GM18519 (cell line): ENCODE data around the gene F10.

Source experiments
- ATAC-seq: cut with Tn5 transposase; IDR thresholded peaks from one replicate; pipeline ENCODE4 v1.9.1; 2021; ENCODE audit warnings: mild to moderate bottlenecking, moderate library complexity; ENCODE audit not compliant: unreplicated experiment, low FRiP score

F10 gene

GRCh38 chr13:113129480-113129879, 6.9 kb downstream of the F10 start:
- ATAC-seq, result no peak

DNA sequence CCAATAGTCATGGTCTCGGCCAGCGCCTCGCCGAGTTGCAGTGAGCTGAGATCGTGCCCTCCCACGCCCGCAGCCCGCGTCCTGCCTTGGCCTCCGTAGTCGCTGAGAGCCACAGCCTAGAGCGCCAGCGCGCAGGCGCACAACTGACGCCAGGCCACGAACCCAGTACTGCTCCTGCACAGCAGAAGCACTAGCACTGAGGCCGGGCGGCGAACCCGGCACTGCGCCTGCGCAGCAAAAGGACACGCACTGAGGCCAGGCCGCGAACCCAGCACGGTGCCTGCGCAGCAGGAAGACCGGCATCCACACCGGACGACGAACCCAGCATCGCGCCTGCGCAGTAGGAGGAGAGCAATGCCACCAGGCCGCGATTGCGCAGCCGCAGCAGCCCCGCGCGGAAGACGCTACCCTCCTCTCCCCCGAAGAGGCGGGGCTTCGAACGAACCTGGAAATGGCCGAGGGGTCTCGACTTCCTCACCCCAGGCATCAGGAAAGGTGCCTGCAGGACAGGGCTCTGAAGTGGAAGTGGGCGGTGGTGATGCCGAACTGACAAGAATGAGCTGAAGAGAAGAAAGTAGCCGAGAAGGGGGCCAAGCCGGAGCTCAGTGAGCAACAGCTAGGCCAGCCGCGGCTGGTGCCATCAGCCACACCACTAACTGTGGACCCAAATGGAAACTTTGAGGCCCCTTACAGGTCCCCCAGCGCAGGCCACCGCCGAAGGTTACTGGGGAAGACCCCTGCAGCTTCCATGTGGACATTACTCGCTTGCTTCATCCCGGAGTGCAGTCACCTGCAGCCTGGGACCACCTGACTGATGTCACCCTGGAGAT, 7.5 kb downstream of the F10 start:
- no peak for ATAC-seq

- ATAC-seq, result no peak
Observed at GRCh38 chr13:113135281-113135760, 12.7 kb downstream of the F10 start.

DNA sequence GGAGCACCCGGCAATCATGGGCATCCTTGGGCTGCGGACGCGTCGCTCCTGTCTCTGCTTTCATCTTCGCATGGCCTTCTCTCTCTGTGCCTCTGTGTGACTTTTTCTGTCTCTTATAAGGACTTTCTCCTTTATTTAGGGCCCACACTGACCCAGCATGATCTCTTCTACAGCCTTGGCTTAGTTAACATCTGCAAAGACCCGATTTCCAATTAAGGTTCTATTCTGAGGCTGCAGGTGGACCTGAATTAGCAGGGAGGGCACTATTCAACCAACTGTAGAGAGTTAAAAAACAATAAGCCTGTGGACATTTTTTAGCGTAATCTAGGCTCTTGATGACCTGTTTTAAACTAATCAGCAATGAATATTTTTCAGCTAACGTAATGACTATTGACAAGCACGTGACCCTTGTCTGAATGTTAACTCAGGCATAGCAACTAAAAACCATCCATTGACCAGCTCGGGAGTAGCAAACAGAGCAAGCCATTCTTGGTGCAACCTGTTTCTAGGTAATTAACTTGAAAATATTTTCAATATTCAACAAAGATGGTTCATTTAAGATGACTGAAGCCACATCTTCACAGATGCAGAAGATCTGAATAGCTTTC, 15.2 kb downstream of the F10 start:
- ATAC-seq, result no peak

DNA sequence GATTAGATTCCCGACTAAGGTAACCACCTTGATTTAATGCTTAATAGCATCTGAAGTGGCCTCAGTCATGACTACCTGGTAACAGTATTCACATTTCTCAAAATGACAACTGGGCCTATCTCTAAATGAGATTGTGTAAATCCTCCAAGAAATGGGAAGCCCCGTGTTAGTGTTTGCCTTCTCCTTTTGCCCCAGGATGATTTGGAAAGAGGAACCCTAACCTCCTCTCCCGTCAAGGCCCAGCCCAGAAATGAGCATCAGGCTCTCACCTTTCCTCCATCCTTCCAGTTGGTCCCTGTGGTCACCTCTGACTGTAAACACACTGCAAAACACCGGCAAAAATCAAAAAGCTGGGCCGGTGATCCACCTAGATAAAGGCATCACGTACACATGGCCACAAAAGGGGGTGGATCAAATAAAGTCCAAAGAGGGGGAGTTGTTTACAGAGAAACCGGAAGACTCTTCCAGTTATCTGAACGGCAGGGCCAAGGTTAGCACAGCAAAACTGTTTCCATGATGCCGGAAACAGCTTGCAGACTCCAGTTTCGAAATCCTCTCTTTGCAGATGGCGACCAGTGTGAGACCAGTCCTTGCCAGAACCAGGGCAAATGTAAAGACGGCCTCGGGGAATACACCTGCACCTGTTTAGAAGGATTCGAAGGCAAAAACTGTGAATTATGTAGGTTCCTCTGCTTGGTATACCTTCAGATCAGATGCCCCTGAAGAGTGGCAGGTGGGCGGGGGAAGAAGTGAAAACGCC, 16.4 kb downstream of the F10 start:
- no peak for ATAC-seq

DNA sequence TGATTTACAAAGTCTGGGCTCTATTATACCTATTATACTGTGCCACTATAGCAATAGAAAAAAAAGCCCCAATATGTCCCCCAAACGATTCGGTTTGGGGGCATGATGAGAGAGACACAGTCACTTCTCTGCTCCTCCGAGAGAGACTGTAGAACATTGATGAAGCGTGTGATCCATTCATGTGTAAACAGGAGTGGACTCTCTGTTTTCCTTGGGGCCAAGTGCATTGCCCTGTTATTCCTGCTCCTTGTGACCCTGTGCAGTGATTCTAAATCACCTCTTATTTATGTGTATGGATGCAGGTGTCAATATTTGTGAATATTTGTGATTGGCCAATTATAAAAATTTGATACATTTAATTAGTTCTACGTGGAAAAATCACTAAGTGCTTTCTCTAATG, 17.0 kb downstream of the F10 start:
- ATAC-seq, result no peak

GRCh38 chr13:113140677-113141600, 18.3 kb downstream of the F10 start:
- ATAC-seq, result no peak

DNA sequence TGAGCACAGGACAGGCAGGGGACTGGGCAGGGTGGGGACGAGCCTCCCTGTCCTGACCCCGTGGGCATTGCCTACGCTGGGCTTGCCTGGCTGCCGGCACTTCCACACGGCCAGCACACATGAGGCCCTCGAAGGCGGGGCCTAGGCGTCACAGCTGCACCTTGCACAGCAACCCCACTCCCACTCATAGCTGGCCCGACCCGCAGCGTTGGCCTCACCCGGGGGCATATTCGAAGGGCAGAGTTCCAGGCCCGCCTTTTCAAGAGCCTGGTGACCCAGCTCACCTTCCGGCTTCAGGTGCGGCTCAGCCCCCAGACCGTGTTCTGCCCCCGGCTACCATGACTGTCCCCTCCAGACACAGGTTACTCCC, 19.0 kb downstream of the F10 start:
- no peak for ATAC-seq

DNA sequence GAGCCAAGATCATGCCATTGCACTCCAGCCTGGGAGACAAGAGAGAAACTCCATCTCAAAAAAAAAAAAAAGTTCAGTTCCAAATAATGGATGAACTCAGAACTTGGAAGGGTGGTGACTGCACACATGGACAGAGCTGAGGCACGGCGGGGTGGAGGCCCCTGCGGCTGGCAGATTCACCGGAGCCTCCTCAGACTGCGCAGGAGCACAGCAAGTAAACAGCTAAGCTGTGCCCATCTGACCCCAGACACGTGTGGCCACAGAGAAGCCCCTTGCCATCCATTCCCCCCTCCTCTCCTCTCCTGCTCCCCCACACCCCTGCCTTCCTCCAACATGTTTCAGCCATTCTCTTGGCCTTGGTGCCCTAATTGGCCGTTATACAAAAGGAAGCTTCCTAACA, 20.3 kb downstream of the F10 start:
- no peak for ATAC-seq

DNA sequence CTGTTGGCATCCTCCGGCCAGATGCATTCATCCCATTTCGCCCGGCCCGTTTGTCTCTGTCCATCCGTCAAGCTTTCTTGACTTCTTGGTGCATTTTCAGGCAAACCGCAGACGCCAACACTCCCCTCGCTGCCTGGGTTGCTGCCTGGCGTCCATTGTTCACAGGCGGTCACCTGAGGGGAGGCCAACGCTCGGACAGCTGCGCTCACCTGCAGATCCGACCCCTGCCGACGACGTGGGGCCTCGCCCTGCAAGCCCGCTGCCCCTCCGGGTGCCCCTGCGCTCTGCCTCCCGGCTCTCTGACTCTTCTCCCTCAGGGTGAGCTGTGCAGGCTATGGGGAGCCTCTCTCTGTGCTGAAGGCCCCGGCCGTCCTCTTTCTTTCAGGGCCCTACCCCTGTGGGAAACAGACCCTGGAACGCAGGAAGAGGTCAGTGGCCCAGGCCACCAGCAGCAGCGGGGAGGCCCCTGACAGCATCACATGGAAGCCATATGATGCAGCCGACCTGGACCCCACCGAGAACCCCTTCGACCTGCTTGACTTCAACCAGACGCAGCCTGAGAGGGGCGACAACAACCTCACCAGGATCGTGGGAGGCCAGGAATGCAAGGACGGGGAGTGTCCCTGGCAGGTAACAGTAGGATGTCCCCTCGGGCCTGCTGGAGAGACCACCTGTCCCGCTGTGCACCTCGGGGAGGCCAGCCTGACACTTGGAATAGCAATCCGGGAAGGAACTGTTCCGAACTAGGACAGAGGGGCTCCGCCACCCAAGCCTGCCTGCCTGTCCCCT, 21.1 kb downstream of the F10 start:
- no peak for ATAC-seq

GRCh38 chr13:113144255-113144629, 21.6 kb downstream of the F10 start:
- no peak for ATAC-seq

GRCh38 chr13:113145496-113145895, 22.9 kb downstream of the F10 start:
- no peak for ATAC-seq

DNA sequence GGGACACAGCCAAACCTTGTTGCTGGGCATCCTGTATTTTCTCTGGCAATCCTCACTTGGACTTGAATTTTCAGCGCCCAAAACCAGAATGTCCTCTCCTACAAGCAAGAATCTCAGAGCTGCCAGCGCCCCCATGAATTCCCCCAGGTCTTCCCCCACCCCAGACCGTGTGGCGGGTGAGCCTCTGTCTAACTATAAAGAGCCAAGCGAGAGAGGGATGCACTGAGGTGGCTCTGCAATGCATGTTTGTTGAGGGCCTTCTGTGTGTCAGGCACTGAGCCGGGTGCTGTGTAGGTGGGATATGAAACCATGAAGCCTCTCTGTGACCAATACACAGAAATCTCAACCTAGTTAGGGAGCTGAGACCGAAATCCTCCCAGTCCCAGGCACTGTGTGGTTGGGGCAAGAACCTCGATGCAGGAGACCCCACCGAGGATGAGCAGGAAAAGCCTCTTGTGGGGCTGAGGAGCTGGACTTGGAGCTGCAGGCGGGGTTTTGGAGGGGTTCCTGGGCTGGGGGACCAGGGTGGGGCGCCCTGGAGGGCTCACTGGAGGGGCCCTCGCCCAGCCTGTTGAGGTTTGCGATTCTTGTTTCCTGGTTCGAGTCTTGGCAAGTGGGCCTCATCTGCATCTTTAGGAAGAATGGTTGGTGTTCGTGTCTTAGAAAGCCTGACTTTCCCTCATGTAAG, 23.5 kb downstream of the F10 start:
- ATAC-seq, result no peak

GRCh38 chr13:113146750-113147149, 24.2 kb downstream of the F10 start:
- no peak for ATAC-seq

DNA sequence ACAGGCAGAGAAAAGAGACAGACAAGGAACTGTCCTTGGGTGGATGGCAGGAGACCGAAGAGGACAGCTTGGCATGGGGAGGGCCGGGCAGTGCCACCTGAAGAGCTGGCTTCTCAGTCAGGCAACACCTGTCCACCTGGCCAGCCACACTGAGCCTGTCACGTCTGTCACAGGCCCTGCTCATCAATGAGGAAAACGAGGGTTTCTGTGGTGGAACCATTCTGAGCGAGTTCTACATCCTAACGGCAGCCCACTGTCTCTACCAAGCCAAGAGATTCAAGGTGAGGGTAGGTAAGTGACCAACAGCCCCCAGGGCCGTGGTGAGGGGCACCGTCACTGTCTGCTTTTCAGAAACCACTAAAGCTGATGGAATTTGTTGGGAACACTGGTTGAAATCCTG, 24.6 kb downstream of the F10 start:
- ATAC-seq, result no peak

DNA sequence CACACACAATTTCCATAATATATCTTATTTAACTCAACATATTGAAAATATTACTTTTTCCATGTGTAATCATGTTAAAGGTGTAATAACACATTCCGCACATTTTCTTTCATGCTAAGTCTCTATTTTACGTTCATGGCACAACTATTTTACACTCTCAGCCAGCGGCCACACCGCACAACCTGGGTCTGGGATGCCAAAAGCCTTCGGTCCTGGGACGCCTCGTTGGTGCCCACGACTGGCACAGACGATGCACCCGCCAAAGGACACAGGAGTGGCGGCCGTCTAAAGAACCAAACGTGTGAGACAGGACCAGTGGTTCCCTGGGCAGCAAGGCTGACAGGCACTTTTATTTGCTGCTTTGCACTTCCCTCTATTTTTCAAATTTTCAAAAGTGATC, 25.8 kb downstream of the F10 start:
- no peak for ATAC-seq

- no peak for ATAC-seq
Observed at GRCh38 chr13:113148940-113149503, 26.4 kb downstream of the F10 start.

DNA sequence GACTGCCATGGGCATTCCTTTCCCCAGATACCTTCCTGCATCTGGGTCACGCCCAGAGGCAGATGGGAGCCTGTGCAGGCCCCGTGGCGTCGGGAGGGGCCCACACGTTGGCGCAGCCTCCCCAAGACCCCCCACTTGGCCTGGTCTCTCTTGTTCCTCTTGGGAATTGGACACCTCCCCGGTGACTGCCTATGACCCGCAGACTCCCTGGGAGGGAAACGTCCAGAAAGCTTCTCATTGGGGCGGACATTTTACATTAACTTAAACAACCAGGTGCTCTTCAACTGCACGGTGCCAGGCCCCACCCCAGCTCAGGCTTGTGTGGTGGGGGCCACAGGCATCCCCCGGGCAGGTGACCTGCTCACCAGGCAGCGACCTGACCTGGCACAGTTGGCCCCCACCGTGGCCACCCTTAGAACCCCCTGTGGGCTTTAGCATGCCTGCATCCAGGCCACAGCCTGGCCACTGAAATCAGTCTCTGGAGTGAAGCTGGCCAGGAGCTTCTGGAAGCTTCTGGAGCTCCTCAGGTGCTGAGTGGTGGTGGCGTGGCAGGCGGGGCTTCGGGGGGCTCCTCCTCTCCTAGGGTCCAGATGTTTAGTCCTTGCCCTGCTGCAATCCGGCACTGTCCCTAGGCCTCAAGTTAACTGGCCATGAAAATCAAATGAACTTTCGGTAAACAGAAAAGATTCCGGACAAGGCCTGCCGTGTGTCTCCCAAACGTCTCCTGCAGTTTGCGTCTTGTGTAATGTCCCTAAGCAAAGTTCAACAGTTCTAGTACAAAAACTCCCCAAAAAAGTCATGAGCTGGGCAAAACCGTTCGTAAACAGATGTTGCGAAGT, 27.3 kb downstream of the F10 start:
- no peak for ATAC-seq
